ENCODE measurements around the gene GOLGB1. TPM values are rescaled to one million over a fixed set of nuclear protein-coding genes. Genes with fewer than 3 reads are reported as not detected.

The GOLGB1 gene
- total RNA-seq, 1 donor from 2014 or later, result 40.4 TPM

DNA sequence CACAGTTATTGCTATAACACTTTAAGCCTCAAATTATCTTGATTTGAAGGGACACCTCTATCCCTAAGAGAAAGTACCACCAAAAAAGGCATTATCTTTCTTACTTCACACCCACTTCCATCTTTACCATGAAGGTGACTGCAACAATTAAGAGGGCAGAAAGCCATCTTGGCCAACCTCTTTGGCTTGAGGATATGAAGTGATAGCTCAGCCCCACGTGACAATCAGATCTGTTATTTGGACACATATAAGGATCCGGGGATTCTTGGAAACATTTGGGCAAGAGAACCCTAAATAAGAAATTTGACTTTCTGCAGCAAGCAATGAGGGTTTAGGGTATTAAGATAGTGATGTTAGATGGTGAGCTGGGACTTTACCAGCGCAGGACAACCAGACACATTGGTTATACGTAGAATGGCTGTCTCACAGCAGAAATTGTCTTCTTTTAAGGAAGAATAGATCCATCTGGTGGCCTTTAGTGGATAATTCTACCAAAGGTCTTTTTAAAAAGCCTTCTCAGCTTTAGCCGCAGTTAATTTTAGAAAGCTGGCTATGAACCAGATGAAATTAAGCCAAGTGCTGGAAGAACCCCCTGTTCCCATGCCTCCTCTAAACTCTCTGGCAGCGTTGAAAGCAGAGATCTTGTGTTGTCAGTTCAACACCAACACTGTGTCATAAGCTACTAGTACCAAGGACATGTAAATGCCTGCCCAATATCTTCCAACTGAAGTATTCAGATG lies 101.2 kb downstream of the GOLGB1 start:
- intact Hi-C loops (cut with micrococcal nuclease), result no loop called here

DNA sequence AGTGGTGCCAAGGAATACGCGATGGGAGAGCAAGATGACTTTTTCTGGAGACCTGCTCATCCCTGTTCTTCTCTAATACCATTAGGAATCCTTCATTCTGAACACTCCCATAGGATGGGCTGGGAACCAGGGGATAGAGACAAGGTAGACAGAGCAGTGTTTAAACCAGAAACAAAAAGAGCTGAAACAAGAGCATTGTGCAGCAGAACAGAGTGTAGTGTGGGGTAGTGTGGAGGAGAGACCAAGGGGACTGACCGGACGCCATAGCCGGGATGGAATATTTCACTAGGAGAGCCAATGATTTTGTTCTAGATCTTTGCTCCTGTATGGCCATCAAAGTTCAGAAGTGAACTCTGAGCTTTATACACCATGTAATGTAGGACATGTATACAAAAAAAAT lies 104.5 kb downstream of the GOLGB1 start:
- intact Hi-C loops (cut with micrococcal nuclease), result no loop called here

DNA sequence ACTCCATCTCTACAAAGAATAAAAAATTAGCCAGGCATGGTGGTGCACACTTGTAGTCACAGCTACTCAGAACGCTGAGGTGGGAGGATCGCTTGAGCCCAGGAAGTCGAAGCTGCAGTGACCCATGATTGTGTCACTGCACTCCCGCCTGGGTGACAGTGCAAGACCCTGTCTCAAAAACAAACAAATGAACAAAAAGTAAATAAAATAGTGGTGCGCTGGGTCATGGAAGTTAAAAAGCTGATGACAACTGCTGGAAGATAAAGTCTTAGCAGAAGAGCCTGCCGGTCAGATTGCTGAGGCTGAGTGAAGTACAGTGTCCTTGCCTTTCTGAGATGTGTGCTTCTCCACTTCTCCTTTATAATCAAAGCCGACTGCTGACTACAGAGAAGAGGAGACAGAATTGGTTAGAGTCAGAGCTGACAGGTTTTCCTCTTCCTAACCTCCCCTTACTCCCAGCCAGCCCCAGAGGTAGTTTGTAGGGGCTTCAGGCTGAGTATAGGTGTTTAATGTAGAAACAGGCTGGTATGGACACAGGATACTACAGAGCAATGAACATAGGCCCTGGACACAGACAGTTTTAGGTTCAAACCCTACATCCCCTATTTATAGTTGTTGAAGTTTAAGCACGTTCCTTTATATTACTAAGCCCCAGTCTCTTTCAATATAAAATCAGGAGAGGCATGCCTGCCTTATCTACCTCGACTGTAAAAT lies 106.8 kb downstream of the GOLGB1 start:
- intact Hi-C loops (cut with micrococcal nuclease), result no loop called here

DNA sequence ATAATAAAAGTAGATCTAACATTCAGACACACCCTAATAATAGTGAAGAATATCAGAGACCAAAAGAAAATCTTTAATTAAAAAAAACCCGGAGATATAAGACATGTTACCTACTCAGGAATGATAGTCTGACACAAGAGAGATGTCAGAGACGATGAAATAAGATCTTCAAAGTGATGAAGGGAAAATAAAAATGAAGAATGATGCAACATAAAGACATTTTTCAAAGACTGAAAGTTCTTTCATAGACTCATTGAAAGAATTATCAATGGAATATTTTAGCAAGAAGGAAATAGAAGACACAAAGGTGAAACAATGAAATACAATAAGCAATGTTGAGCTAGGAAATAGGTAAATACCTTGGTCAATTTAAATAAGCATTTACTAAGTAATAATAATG lies 108.4 kb downstream of the GOLGB1 start:
- intact Hi-C loops (cut with micrococcal nuclease), result no loop called here

DNA sequence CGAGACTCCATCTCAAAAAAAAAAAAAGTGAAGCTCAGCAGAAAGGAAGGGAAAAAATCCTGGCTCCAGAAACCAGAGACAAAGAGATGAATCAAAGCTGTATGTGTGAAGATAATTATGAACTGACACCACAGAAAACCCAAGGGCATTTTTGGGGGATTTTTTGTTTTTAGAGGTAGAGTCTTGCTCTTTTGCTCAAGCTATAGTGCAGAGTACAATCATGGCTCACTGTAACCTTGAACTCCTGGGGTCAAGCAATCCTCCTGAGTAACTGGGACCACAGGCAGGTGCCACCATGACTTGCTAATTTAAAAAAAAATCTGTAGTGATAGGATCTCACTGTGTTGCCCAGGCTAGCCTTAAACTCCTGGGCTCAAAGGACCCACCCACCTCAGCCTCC lies 111.6 kb downstream of the GOLGB1 start:
- intact Hi-C loops (cut with micrococcal nuclease), result no loop called here

DNA sequence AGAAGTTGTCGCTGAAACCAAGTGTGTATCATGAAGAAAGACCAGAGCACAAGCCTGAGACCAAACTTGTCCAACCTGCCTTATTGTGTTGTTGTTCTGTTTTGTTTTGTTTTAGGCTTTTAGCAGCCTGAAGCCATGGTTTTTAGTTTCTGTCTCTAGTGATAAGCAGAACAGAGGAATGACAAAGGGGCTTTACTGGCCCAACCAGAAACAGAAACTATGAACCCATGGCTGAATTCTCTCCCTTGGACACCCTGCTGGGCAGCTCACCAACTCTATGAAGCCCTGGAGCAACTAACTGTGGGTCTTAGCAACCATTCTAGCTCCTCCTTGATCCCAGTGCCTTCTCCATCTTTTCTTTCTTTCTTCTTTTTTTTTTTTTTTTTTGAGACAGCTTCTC lies 119.2 kb downstream of the GOLGB1 start:
- intact Hi-C loops (cut with micrococcal nuclease), result no loop called here

DNA sequence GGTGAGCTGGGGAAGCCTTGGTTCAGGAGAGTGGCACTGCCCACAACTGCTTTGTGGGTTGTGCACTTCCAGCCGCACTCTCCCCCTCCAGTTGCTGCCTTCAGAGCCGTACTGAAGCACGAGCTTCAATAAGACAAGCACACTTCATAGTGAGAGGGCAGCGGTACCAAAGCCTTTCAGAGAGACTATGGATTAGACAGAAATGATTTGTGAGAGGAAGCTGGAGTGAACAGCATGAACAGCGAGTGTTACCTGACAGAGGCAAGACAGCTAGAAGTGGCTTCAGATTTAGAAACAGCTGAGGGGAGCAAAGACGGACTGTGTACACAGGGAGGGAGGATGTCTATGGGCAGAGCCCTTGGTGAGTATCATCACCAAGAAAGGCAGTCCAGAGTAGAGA lies 119.9 kb downstream of the GOLGB1 start:
- intact Hi-C loops (cut with micrococcal nuclease), result no loop called here

DNA sequence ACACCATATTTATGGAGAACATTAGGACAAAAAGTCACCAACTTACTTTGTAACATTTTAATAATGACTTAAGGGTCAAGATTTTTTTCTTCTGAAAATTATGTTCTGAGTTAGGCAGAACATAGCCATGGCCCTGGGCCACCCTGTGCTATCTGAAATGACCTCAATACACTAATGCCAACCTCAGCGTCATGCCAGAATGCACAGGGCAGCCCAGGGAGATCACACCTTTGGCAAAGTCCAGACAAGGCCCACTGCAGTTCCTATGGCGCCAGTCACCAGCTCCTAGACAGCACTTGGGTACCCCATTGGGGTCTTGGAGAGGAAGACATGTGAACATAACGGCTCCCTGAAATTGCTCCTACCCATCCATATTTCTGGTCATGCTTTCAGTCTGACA lies 121.9 kb downstream of the GOLGB1 start:
- intact Hi-C loops (cut with micrococcal nuclease), result no loop called here

DNA sequence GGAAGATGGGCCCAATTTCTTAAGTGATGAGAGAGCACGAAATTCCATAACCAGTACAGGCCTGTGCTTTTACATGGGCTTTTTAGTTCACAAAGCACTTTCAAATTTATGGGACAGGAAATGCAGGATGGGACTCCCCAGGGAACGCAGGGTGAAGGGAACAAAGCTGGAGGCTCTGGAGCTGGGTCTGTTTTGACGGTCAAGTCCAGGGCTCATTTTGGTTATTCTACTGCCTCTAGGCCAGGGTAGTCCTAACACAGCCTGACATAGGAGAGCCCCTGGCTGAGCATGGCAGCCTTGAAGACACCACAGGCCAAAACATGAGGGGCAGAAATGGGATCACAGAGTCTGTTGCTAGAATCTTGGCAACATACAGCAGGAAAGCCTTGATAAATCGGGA lies 122.3 kb downstream of the GOLGB1 start:
- intact Hi-C loops (cut with micrococcal nuclease), result no loop called here

DNA sequence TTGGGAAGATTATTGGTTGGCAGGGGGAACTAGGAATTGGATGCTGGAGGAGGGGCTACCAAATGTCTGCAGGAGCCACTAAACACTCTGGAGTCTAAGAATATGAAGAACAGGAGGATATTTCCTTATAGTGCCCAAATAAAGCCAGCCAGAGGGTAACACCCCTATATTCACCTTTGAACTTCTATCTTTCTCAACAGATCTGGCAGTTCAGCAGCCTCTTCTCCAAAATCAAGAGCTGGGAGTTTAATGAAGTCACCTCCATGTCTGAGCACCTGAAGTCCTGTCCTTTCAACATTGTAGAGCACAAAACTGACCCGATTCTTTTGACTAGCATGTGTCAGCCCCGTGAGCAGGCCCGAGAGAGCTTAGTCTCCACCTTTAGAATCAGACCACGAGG lies 123.0 kb downstream of the GOLGB1 start:
- intact Hi-C loops (cut with micrococcal nuclease), result no loop called here

DNA sequence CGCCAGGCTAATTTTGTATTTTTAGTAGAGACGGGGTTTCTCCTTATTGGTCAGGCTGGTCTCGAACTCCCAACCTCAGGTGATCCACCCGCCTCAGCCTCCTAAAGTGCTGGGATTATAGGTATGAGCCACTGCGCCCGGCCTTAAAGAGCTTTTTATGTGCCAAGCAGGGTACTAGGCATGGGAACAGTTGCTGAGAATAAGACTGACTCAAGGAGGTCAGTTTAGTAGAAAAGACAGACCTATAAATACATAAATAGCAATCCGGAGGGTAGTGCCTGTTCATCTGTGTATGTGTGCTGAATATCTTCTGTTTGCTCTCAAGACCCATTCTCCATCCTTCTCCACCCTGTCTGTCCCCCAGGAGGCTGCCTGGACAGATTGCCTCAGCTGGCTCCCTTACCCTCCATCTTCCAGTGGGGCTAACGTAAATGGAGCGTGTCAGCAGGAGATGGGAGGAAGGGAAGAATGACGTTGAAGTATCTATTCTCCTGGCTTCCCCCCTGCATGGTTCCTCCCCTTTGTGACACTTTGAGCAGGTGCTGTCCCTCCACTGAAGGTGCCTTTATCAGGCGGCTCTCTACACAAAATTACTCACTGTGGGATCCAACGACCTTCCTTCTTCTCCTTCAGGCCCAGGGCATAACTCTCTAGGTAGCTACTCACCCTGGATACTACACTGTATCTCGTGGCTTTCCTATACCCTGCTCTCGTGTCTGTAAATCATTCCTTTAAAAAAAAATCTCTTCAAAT lies 125.2 kb downstream of the GOLGB1 start:
- intact Hi-C loops (cut with micrococcal nuclease), result no loop called here

DNA sequence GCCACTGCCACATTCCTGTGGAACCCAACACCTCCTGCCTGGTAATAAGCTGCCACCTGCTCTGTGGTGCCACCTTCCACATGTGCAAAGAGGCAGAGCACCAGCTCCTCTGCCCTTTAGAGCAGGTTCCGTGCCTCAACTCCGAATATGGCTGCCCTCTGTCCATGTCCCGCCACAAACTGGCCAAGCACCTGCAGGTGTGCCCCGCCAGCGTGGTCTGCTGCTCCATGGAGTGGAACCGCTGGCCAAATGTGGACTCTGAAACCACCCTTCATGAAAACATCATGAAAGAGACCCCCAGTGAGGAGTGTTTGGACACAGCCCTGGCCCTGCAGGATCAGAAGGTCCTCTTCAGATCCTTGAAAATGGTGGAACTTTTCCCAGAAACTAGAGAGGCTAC lies 128.1 kb downstream of the GOLGB1 start:
- intact Hi-C loops (cut with micrococcal nuclease), result no loop called here

DNA sequence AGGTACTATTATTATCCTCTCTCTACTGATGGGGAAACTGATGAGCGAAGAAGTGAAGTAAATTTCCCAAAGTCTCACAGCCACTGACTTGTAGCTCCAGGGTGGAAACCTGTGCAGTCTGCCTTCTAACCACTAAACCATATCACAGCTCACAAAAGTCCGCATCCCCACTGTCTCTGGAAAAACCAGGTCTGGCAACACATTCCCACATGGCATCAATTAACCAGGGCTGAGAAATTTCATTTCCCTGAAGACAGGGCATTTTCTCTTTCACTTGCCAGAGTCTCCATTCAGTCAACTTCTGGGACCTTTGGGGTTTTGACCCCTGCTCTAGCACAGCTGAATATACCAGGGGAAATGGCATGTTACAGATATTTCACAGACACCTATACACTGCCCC lies 129.8 kb downstream of the GOLGB1 start:
- intact Hi-C loops (cut with micrococcal nuclease), result no loop called here

Other genes with a start within 250 kb of the GOLGB1 start
- gene POLQ, start 203.8 kb downstream of the GOLGB1 start, total RNA-seq, result 24.6 and 27.1 TPM in 2 replicates
- gene ARGFX, start 181.8 kb downstream of the GOLGB1 start, total RNA-seq, result not detected in 2 replicates
- not detected in 2 replicates for gene FBXO40, start 156.4 kb downstream of the GOLGB1 start, total RNA-seq
- gene HCLS1, start 88.8 kb downstream of the GOLGB1 start, total RNA-seq, result 383 and 397 TPM in 2 replicates
- 32.2 and 39.1 TPM in 2 replicates for gene IQCB1, start 85.3 kb upstream of the GOLGB1 start, total RNA-seq
- 17.0 and 19.2 TPM in 2 replicates for gene EAF2, start 85.5 kb upstream of the GOLGB1 start, total RNA-seq
- 2.2 and 5.7 TPM in 2 replicates for gene SLC15A2, start 144.7 kb upstream of the GOLGB1 start, total RNA-seq